ENCODE measurements around the gene EGR1.
A peak's percentile ranks its signal among the peaks of the same experiment; 100 is the strongest.

EGR1 gene

GRCh38 chr5:138464008-138464387 is 1.3 kb upstream of the EGR1 start:
- no peaks in the 10 kb centered on the region for H3K36me3 ChIP-seq (replicated peaks; ENCODE audit: insufficient read depth, low read length)
- no peaks in the 10 kb centered on the region for H3K79me2 ChIP-seq (ENCODE audit: low read length)
- peaks cover 30% of the 10 kb centered on the region for H3K27me3 ChIP-seq (replicated peaks; ENCODE audit: insufficient read depth, low read length)
- H3K9me2 ChIP-seq (replicated peaks; ENCODE audit: insufficient read depth, low read length), result no peaks in the 10 kb centered on the region
- H3K27ac ChIP-seq (ENCODE audit: low read length), result peak overlapping the region; percentile 87
- peak; percentile 95 for DNase-seq
- peak overlapping the region; percentile 96 for H2AFZ ChIP-seq (ENCODE audit: low read length)
- H3F3A ChIP-seq (ENCODE audit: insufficient read depth, low read length), result peaks cover 6% of the 10 kb centered on the region; the same call in 1 of the 2 replicates
- peak overlapping the region; percentile 88 for H3K4me3 ChIP-seq (ENCODE audit: low read length)
- H3K4me2 ChIP-seq (ENCODE audit: low read depth, low read length), result peak overlapping the region; percentile 94
- H4K20me1 ChIP-seq (ENCODE audit: insufficient read depth, low read length), result no peaks in the 10 kb centered on the region
- H3K9me3 ChIP-seq (replicated peaks; ENCODE audit: insufficient read depth, low read length), result no peaks in the 10 kb centered on the region
- TF ChIP-seq EZH2 (optimal IDR thresholded peaks at IDR 0.05; ENCODE audit: low read depth, low read length), result no peak
- peak; percentile 80 for TF ChIP-seq CTCF (IDR thresholded peaks at IDR 0.05; ENCODE audit: low read length)
- H3K4me1 ChIP-seq (ENCODE audit: low read length), result peaks cover 7% of the 10 kb centered on the region
- H3K9ac ChIP-seq (ENCODE audit: low read length), result peak overlapping the region; percentile 93

GRCh38 chr5:138464388-138465260 is 655 bp upstream of the EGR1 start:
- H4K20me1 ChIP-seq (ENCODE audit: insufficient read depth, low read length), result no peaks in the 10 kb centered on the region
- H3K9me3 ChIP-seq (replicated peaks; ENCODE audit: insufficient read depth, low read length), result no peaks in the 10 kb centered on the region
- peak overlapping the region; percentile 96 for H2AFZ ChIP-seq (ENCODE audit: low read length)
- H3K27ac ChIP-seq (ENCODE audit: low read length), result peak overlapping the region; percentile 87
- H3K4me1 ChIP-seq (ENCODE audit: low read length), result peaks cover 1% of the 10 kb centered on the region
- no peaks in the 10 kb centered on the region for H3K79me2 ChIP-seq (ENCODE audit: low read length)
- H3K9ac ChIP-seq (ENCODE audit: low read length), result peak overlapping the region; percentile 93
- H3F3A ChIP-seq (ENCODE audit: insufficient read depth, low read length), result peaks cover 6% of the 10 kb centered on the region; the same call in 1 of the 2 replicates
- peaks cover 30% of the 10 kb centered on the region for H3K27me3 ChIP-seq (replicated peaks; ENCODE audit: insufficient read depth, low read length)
- H3K4me3 ChIP-seq (ENCODE audit: low read length), result peak overlapping the region; percentile 88
- H3K4me2 ChIP-seq (ENCODE audit: low read depth, low read length), result peak overlapping the region; percentile 94
- no peaks in the 10 kb centered on the region for H3K9me2 ChIP-seq (replicated peaks; ENCODE audit: insufficient read depth, low read length)
- TF ChIP-seq CTCF (IDR thresholded peaks at IDR 0.05; ENCODE audit: low read length) (no peak; the same call in 1 of the 2 replicates), EZH2phosphoT487 (IDR thresholded peaks at IDR 0.05; ENCODE audit: low read length) (no peak), EZH2 (optimal IDR thresholded peaks at IDR 0.05; ENCODE audit: low read depth, low read length) (no peak)
- H3K36me3 ChIP-seq (replicated peaks; ENCODE audit: insufficient read depth, low read length), result no peaks in the 10 kb centered on the region
- DNase-seq, result peak; percentile 98

GRCh38 chr5:138466125-138466899 is 1.0 kb downstream of the EGR1 start:
- H3K36me3 ChIP-seq (replicated peaks; ENCODE audit: insufficient read depth, low read length), result no peaks in the 10 kb centered on the region
- H4K20me1 ChIP-seq (ENCODE audit: insufficient read depth, low read length), result no peaks in the 10 kb centered on the region
- H3K4me1 ChIP-seq (ENCODE audit: low read length), result no peaks in the 10 kb centered on the region
- TF ChIP-seq CTCF (IDR thresholded peaks at IDR 0.05; ENCODE audit: low read length) (no peak), EZH2phosphoT487 (IDR thresholded peaks at IDR 0.05; ENCODE audit: low read length) (no peak), EZH2 (optimal IDR thresholded peaks at IDR 0.05; ENCODE audit: low read depth, low read length) (no peak)
- no peaks in the 10 kb centered on the region for H3K9me3 ChIP-seq (replicated peaks; ENCODE audit: insufficient read depth, low read length)
- DNase-seq, result no peak
- H2AFZ ChIP-seq (ENCODE audit: low read length), result peak overlapping the region; percentile 2; the same call in 1 of the 2 replicates
- H3K9ac ChIP-seq (ENCODE audit: low read length), result no peak overlapping the region
- H3K4me3 ChIP-seq (ENCODE audit: low read length), result peak overlapping the region; percentile 88
- H3F3A ChIP-seq (ENCODE audit: insufficient read depth, low read length), result peaks cover 6% of the 10 kb centered on the region; the same call in 1 of the 2 replicates
- no peak overlapping the region for H3K27ac ChIP-seq (ENCODE audit: low read length)
- H3K79me2 ChIP-seq (ENCODE audit: low read length), result no peaks in the 10 kb centered on the region
- no peaks in the 10 kb centered on the region for H3K9me2 ChIP-seq (replicated peaks; ENCODE audit: insufficient read depth, low read length)
- peaks cover 30% of the 10 kb centered on the region for H3K27me3 ChIP-seq (replicated peaks; ENCODE audit: insufficient read depth, low read length)
- H3K4me2 ChIP-seq (ENCODE audit: low read depth, low read length), result peak overlapping the region; percentile 94

Data from MM.1S (cell line).